HG02938 (cell line): Measurements from ENCODE around the gene OR7G3.
A peak's percentile ranks its signal among the peaks of the same experiment; 100 is the strongest.

Experiments
- ATAC-seq: cut with Tn5 transposase; IDR thresholded peaks from one replicate; pipeline ENCODE4 v1.9.1; 2021; ENCODE audit warnings: mild to moderate bottlenecking, moderate library complexity; ENCODE audit not compliant: unreplicated experiment

OR7G3 gene

DNA sequence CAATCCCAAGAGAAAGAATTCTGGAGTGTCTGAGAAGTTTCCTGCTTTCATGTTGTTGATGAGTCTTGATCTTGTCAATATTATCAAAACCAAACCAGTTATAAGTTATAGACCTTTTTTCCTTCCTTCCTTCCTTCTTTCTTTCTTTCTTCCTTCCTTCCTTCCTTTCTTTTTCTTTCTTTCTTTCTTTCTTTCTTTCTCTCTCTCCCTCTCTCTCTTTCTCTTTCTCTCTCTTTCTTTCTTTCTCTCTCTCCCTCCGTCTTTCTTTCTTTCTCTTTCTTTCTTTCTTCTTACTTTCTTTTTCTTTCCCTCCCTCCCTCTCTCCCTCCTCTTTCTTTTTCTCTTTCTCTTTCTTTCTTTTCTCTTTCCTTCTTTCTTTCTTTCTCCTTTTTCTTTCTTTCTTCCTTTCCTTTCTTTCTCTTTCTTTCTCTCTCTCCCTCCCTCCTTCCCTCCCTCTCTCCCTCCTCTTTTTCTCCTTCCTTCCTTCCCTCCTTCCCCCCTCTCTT, at the start of gene OR7G3:
OR7G3 (minus strand) TSS at position 51 of the 506 bp plus-strand sequence; CDS start at position 51, 0 bp downstream.
- ATAC-seq, result no peak

DNA sequence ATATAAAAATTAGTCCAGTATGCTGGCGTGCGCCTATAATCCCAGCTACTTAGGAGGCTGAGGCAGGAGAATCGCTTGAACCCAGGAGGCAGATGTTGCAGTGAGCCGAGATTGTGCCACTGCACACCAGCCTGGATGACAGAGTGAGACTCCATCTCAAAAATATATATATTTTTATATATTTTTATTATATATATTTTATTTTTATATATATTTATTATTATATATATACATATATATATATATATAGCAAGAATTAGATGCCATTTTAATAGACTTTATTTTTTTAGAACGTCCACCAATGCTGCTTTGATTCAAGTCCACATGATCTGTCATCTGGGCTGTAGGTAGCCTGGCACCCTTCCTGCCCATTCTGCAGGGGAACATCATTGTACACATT, 48.6 kb upstream of the OR7G3 start:
- no peak for ATAC-seq

DNA sequence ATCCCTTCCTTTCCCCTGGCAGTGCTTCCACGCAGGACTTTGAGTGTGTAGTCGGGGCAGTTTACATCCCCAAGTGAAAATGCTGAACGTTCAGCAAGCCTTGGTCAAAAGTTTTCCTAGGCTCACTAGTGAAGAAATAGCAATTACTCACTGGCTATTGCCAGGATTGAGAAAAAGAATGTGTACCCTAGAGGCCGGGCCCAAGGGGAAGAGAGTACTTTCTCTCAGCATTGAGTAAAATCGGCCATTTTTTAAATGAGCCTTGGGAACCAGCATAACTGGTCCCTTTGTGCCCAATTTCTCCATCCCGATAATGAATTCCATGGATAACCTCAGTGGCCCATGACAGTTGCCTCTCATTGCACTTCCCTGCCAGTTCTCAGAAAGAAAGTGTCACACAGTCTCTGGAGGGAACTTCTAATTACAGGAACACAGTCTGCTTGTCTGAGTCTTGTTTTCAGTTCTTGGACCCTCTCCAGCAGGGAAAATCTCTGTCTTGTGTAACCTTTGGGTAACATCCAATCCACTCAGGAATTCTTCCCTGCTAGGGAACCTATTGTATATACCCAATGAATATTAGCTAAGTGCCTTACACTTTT, 44.7 kb upstream of the OR7G3 start:
- ATAC-seq, result no peak

DNA sequence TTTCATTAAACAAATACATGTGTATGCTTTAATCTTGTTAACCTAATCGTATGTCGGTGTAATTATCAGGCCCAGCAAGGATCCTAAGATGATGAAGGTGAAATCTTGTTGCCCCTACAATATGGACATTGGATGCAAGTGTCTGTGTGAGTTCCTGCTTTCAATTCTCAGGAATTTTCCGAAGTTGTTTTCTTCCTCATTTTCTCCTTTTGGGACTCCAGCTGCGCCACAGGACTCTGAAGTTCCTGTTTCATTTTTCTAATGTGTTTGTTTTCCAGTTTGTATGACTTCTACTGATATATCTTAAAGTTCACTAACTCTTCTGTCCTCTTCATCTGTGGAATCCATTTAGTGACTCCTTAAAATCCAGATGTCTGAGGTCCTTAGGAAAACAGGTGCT, 40.1 kb upstream of the OR7G3 start:
- ATAC-seq, result no peak

DNA sequence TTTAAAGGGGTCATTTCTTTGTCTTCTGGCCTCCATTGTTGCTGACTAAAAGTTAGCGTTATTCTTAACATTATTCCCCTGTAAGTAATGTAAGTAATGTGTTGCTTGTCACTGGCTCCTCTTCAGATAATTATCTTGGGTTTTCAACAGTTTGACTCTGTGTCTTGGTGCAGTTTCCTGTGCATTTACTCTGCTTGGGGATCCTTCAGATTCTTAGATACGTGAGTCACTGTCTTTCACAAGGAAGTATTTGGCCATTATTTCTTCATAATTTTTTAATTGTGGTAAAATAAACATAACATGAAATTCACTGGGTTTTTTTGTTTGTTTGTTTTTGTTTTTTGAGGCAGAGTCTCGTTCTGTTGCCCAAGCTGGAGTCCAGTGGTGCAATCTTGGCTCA, 38.5 kb upstream of the OR7G3 start:
- no peak for ATAC-seq

DNA sequence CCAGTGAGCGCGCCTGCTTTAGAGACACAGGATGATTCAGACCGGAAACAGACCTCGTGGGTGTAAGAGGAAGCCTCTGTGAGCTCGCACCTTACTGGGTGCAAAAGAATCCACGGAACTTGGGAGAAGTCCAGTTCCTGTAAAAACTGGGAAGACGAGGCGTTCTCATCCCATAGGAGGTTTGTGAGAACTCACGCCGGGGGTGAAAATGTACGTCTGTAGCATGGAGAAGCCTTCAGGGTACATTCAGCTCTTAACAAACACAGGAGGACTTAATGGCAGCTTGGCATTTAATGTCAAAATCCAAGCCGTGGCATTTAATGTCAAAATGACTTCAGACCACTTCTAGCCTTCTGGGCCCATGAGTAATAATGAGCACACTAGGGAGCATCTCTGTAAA, 34.7 kb upstream of the OR7G3 start:
- ATAC-seq, result no peak

DNA sequence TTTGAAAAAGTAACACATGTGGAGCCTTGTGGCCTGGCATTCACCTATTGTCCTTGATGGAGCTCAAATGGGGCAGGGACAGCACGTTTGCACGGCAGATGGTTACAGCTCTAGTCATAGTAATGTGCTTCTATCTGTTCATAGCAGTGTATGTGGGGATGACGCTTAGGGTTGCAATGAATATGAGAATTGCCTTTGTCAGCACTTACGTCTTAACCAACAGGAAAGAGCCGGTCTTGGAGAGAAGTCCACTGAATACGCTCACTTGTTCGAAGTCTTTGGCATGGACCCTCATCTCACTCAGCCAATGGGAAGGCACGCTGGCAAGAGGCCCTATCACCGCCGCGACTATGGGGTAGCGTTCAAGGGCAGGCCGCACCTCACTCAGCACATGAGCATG, 33.1 kb upstream of the OR7G3 start:
- ATAC-seq, result no peak

DNA sequence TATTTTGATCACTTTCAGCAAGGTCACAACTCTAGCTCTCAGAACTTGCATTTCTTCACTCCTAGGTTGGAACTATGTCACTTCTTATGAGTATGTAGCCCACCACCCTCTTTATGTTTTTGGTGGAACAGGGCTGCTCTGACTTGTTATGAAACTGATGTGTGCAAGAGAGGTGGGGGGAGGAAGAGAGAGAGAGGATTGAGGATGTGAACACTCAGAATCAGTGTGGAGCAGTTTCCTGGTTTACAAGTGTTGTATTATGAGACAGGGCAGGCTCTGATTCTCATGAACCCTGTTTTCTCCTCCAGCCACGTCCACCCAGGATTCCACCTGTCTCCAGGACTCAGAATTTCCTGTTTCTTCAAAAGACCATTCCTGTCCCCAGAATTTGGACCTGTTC, 29.6 kb upstream of the OR7G3 start:
- no peak for ATAC-seq

DNA sequence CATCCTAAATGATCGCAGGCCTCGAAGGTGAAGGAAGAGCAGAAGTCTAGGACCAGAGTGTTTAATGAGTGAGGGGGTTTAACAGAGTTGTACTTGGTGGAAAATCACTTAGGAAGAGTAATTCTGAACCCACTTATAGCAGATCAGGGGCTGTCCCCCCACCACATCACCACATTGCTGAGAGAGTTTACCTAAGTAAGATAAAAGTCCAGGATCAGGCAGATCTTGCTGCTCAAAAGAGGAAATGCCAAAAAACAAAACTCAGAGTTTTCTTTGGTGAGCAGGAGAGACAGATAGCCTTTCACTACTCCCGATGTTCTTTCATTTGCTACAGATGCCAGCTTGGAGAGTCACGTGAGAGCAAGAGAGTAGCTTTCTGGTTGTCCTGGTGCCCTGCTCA, 28.8 kb upstream of the OR7G3 start:
- ATAC-seq, result no peak

DNA sequence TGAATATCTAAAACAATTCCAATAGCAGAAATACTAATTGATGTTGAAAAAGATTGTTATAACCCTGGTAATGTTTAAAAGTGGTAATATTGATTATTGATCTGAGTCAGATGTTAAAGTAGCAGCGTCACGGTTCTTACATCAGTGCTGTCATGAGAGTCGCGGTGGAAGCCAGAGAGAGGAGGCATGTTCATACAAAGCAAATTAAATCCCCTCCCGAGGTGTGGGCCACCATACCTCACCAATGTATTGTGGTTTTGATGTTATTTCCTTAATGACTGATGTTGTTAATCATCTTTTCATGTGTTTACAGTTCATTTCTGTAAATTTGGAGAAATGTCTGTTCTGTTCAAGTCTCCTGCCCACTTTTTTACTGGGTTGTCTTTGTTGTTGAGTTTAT, 24.6 kb upstream of the OR7G3 start:
- no peak for ATAC-seq

DNA sequence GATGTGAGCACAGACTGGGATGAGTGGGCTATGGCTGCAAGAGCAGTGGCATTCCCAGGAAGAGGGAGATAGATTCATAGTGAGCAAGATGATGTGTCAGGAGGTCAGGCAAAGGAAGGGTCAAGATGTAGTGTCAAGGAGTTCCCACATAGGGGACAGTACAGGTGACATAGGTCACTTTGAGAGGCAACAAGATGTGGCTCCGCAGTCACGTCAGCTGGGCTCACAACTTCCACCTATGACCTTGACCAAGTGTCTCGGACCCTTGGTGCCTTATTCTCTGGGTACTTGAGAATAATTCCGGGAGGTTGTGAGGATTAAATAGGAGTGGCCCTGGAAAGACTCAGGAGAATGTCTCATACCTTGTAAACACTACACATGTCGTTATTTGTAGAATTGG, 23.9 kb upstream of the OR7G3 start:
- no peak for ATAC-seq

DNA sequence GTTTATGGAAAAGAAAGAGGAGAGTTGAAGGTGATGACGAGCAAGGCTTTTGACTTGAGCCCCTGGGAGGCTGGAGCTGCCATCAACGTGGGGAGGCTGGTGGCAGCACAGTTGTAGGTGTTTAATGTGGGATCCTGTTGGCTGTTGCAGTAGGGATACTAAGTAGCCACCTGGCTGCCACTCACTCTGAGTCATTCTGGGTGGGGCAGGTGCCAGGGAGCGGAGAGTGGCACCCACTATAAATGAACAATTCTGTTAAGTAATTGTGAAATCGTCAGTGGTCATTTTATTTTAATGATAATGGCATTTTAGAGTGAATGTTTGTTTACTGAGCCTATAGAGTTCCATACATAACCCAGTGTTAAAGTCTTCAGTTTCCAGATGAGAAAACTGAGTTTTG, 23.2 kb upstream of the OR7G3 start:
- no peak for ATAC-seq

DNA sequence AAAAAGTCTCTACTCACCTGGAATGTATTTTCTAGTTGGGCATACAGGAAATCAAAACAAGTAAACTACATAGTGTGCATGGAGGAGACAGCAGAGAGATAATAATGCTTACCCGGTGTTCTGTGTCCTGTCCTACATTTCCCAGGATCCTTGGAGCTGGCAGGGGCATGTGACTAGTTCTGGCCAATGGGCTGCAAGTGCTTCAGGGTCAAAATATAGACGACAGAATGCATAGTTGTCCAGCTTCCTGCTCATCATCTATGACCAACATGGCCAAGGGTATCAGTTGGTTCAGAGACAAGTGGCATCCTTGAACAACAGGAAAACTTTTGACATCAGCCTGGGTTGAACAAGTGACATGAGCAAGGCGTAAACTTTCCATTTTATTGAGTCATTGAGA, 21.9 kb upstream of the OR7G3 start:
- no peak for ATAC-seq

DNA sequence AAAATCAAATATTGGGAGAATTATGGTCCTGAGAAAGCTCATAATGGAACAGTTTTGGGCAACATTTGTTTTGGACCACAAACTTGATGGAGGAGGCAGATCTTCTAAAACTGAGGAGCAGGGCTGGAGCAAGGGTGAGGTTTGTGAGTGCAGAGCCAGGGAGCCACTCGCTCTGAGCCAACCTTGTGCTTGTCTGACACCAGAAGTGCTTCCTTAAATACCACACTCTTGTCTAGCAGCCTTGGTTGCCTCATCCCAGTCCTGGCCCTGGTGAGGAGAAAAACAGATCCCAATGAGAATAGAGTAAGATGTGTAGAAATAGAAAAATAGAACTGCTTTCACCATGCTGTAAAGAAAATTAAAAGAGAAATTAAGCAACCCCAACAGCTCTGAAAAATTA, 20.1 kb upstream of the OR7G3 start:
- no peak for ATAC-seq

DNA sequence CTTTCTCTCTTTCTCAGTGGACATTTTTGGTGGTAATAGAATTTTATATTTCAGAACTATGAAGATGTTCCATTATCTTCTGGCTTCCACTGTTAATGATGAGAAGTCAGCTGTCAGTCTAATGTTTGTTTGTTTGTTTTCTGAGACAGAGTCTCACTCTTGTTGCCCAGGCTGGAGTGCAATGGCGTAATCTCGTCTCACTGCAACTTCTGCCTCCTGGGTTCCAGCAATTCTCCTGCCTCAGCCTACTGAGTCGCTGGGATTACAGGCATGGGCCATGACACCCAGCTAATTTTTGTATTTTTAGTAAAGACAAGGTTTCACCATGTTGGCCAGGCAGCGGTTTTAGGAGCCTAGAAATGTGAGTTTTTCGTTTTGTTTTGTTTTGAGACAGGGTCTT, 18.2 kb upstream of the OR7G3 start:
- ATAC-seq, result no peak

DNA sequence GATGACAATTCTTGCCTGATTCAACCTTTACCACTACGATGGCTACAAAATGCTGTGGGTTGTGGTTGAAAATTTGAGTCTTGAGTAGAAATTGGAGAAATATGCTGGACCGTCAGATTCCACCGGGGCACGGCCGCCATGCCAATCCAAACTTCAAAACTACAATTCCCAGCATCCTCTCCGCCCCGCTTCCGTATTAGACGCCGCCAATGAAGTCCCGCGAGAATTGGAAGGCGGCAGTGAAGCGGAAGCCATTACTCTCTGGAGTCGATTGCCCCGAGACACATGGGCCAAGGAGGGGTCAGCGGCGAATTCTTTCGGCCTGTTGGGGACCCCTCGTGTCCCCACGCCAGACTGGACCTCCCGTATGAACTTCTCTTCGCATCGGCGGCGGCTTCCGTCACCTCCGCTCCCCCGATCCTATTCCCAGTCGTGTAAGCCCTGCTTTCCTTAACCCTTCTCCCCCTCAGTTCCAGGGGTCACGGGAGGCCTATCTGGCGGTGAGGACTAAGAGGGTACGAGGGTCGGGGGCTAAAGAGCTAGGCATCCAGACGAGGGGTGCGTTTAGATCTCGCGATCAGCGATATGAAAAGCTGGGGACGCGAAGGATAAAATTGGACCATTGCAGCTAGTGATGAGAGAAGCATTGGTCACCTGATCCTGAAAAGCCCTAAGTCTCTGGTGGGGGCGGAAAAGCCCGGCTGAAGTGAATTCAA, 13.6 kb upstream of the OR7G3 start, which contains the start of gene ZNF317:
ZNF317 (plus strand) TSS at position 239 of the 716 bp plus-strand sequence. CDS start 15,620 bp downstream, outside the sequence.
- ATAC-seq, result peak; percentile 88

DNA sequence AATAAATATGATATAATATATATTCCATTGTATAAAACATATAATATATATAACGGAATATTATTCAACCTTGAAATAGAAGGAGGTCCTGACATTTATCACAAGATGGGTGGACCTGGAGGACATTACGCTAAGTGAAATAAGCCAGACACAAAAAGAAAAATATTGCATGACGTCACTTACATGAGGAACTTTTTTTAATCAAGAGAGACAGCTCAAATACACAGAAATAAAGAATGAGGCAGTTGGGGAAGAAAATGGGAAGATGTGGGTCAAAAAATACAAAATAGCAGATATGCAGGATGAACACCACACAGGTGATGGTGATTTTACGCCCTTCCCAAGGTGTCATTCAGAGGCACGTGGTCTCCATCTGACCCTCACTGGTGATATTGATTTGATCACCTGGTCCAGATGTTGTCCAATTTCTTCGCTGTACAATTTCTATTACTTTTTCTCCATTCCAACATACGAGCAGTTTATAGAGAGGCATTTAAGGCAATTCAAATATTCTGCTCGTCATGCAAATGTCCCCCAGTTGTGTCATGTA, 12.9 kb upstream of the OR7G3 start:
- no peak for ATAC-seq

DNA sequence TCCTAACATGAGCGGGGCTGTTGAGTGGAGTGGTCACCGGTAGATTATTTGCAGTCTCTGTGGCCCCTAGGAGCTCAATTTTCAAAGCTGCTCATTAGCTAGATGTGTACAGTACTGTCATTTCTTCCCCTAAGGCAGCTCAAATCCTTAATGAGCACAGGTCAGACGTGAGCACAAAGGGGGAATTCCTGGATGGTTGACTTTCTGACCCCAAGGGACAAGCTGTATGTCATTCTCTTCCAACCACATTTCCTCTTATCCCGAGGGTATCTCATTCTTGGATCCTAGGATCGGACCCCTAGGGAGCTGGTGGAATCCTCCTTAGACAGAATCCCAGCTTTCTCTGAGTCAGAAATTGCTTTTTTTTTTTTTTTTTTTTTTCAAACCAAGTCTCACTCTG, 5.7 kb upstream of the OR7G3 start:
- no peak for ATAC-seq

DNA sequence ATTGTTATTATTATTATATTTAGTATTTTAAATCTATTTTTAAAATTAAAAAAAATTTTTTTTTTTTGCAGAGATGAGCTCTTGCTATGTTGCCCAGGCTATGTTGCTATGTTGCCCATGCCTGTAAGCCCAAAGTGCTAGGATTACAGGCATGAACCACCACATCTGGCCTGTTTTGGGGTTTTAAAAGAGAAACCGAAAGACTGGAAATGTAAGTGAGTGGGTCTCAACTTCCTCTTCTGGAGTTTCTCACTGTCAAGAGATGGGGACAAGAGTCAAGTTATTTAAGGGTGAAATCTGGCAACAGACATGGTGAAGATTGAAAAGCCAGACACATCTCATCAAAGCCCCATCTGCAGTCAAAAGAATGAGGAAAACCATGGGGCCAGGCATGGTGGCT, 4.2 kb upstream of the OR7G3 start:
- ATAC-seq, result no peak

DNA sequence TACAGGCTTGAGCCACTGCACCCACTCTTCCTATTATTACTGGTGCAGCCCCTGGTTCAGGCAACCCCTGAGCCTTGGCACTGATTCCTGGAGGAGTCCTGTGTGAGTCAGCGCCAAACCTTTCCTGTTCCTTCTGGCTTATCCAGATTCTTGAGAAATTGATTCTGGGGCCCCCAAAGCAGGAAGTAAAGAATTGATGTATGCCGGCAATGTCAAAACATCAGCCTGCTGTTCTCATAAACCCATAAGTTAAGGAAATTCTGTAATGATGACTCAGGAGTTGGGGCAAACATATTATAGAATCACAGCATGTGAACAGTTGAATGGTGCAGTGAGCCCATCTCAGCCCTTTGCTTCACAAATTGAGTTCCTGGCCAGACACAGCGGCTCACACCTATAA, 1.4 kb upstream of the OR7G3 start:
- ATAC-seq, result no peak

DNA sequence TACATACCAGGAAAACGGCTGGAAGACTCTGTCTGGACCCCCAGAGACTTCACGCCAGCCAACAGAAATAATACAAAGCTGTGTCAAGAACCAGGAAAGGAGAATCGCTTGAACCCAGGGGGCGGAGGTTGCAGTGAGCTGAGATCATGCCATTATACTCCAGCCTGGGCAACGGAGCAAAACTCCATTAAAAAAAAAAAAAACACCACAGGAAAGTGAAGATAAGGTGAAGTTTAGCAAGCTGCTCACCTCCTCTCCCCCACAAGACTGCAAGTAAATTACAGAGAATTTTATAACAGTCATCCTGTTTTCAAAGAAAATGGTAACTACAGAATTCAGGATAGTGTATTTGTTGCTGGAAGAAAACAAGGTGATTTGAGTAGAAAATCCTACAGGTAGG, 10.2 kb downstream of the OR7G3 start:
- ATAC-seq, result no peak

DNA sequence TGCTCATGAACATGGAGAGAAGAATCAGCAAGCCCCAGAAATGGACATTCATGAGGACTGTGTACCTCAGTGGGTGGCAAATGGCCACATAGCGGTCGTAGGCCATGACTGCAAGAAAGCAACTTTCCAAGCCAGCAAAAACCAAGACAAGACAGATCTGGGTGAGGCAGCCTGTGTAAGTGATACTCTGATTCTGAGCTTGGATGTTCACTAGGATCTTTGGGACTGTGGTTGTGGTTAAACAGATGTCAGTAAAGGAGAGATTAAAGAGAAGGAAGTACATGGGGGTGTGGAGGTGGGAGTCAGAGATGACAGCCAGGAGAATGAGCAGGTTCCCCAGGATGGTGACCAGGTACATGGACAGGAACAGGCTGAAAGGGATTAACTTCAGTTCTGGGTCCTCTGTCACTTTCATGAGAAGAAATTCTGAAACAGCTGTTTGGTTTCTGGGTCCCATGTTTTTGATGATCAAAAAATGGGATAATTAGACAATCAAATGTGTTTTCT, 11.4 kb downstream of the OR7G3 start, which contains the start of gene OR7G1:
OR7G1 (minus strand) TSS at position 457 of the 507 bp plus-strand sequence; CDS start at position 457, 0 bp downstream.
- no peak for ATAC-seq
